ENCODE results near the gene RABAC1.
"Not testable (repeated sequence)": the region's sequence is repeated elsewhere in the genome, so short reads cannot be mapped to it uniquely, and the experiment has no call there.

Gene RABAC1

DNA sequence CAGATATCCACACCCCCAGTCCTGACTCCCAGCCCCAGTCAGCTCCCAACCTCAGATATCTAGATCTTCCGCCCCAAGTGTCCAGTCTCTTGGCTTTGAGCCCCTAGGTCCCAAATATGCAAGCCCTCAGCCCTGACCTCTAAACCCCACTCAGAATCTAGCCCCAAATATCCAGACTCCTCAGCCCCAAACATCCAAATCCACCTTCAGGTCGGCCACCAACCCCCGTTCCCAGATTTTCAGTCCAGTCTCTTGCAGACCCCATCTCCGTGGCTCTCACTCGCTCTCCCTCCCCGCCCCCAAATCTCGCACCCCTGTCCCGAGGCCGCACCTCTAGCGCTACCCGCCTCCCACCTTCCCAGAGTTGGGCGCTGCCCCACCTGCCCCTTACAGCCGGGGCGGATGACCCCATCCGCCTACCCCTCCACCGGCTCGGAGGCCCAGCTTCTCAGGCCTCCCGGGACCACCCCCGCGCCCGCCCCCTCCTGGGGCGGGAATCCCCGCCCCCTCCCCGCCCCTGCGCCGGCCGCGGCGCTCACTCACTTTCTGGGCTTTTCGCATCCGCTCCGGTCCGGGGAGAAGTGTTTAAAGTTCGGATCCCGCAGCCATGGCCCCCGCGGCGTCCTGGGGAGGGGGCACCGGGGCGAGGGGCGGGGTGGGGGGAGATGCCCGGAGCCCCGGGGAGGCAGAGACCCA lies 31.5 kb downstream of the RABAC1 start:
- DNase-seq, result peak; percentile 33

DNA sequence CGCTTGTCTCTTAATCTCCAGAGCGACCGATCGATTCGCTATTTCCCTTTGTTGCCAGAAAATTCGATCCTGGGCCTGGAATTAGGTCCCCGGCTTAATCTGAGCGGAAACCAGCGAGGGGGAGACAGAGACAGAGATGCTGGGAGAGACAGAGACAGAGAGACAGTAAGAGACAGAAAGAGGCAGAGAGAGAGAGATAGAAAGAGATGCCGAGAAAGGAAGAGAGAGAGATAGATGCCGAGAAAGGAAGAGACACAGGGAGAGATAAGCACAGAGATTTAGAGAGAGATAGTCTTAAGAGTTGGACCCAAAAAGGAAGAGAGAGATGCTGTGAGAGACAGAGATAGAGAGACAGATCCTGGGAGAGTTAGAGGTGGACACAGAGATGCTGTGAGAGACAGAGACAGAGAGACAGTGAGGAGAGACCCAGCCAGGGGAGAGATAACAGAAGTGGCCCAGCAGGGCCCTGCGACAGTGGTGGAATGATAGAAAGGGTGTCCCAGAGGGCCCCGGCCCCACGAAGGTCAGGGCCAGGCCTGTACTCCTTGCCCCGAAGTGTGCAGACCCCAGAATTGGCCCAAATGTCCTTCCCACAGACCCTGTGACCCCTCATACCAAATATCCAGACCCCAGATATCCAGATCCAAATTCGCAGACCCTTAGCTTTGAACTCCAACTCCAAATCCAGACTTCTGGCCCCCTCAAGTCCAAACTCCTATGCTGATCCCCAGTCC lies 32.2 kb downstream of the RABAC1 start:
- DNase-seq, result no peak

DNA sequence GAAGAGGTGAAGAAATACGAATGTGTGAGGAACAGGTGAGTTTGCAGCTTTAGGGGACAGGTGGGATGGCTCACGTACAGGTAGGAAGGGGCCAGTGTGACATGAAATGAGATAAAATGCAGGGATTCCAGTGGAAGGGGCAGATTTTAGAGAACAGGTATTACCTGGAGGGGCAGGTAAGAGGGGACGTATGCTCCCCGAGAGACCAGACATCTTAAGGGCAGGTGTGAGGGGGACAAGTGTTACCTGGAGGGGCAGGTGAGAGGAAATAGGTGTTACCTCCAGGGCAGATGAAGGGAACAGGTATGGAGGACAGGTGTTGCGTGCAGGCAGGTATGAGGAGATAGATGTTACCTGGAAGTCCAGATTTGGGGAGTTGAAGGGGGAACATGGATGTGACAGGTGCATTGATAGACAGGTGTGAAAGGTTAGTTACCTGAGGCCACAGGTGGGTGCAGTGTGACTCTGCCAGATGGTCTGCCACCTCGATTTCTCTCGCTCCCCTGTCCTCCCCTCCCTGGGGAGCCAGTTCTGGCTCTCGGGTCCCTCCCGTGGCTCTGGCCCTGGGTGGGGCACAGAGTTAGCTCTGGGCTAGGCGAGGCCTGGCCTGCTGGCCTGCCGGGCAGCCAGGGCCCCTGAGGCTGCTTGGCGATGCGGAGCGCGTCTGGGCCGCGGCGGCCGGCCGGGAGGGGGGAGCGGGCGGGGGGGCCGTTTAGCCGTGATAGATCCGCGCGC lies 32.9 kb downstream of the RABAC1 start:
- DNase-seq, result no peak

DNA sequence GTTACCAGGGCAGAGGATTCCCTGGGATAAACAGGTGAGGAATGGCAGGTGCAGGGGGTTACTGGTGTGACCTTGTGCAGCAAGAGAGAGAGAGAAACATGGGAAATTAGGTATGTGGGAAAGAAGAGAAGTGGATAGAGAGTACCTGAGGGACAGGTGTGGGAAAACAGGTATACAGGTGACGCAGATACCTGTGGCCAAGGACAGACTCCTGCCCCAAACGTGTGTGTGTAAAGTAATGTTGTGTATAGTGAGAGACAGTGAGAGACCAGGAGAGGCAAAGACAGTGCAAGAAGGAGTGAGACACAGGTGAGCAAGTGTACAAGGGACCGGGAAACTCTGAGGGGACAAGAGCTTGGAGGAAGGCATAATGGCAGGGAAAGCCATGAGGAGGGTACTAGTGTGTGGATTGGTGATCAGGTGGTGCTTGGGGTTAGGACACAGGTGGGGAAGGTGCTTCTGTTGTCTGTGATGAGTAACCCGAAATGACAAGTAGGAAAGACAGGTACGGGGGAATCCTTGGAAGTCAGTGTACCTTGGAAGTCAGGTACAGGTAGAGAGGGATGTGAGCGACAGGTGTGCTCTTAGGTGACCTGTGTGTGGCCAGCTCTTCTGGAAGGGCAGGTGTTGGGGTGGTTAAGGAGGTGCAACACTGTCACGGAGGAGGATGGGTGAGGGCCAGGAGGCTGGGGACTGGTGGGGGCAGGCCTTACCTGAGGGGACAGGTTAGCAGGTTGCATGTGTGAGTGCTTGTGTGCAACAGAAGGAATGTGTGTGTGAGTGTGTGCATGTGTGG lies 33.7 kb downstream of the RABAC1 start:
- DNase-seq, result no peak

DNA sequence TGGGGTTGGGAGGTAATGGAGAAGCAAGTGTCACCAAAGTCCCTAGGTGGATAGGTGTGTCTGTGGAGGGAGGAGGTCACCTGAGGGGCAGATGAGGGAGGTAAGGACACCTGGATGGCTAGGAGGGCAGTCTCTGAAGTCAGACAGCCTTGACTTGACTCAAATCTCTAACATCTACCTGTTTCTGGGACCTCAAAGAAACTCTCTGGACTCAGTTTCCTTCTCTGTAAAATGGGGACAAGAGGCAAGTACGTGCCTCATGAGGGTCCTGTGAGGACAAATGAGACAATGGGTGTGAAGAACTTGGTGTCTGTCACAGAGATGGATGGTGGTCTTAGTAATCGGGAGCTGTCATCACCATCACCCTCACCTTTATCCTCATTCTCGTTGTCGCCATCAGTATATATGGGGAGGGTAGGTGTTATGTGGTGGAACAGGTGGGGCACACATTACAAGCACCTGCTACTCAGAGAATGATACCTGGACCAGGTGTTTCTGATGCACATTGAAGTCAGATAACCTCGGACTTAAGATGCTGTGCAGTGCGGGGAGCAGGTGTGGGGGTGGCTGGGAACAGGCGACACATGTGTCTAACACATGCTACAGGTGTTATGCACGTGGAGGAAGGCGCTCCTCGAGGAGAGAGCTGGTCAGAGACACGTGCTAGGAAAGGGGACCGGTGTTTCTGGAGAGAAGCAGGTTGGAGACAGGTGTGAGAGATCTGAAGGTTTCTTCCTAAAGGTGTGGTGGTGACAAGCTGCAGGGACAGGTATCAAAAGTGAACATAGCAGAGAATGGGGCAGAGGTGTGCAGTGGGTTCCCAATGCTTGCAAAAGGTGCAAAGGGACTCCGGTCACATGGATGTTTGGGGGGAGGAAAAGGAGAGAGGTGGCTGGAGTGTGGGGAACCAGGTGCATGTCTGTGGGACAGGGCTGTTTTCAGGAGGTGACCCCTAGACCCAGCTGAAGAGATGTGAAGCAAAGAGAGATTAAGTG lies 34.7 kb downstream of the RABAC1 start:
- no peak for DNase-seq

DNA sequence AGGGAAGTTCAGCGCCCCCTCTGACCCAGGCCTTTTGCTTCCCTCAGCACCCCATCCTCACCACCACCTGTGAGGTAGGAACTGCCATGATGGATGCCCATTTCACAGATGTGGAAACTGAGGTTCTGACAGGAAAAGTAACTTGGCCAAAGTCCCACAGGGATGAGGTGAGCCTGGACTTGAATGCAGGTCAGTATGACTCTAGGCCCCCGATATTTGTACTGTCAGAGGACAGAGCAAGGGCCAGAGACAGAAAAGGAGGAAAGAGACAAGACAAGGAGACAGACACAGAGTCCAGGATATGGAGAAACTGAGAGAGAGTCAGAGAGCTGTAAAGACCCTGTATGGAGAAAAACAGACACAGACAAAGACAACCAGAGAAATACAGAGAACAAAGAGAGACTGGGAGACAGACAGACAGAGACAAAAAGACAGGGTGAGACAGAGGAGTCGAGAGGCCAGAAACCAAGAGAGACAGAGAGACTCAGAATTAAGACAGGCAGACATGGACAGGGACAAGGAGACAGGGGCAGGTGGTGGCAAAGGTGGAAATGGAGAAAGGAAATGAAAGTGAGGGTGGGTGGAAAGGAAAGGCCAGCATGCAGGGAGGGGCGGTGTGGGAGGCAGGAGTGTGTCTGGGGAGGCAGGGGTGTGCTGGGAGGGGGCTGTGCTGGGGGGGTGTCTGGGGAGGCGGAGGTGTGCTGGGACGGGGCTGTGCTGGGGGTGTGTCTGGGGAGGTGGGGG lies 35.9 kb downstream of the RABAC1 start:
- no peak for DNase-seq

DNA sequence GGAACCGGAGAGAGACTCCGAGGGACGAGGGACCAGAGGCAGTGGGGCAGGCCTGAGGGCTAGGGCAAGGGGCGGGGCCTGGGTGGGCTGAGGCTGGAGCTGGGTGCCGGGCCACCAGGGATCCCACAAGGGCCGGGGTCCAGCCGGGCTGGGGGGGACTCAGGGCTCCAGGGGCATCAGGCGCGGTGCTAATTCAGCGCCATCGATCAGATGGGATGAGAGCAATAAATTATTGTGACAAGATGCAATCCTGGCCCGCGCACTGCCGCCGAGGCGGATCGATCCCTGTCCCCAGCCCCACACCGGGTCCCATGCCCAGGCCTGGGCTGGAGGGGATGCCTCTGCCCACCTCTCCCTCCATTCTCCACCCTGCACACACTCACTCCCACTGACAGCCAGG lies 36.5 kb downstream of the RABAC1 start:
- no peak for DNase-seq

DNA sequence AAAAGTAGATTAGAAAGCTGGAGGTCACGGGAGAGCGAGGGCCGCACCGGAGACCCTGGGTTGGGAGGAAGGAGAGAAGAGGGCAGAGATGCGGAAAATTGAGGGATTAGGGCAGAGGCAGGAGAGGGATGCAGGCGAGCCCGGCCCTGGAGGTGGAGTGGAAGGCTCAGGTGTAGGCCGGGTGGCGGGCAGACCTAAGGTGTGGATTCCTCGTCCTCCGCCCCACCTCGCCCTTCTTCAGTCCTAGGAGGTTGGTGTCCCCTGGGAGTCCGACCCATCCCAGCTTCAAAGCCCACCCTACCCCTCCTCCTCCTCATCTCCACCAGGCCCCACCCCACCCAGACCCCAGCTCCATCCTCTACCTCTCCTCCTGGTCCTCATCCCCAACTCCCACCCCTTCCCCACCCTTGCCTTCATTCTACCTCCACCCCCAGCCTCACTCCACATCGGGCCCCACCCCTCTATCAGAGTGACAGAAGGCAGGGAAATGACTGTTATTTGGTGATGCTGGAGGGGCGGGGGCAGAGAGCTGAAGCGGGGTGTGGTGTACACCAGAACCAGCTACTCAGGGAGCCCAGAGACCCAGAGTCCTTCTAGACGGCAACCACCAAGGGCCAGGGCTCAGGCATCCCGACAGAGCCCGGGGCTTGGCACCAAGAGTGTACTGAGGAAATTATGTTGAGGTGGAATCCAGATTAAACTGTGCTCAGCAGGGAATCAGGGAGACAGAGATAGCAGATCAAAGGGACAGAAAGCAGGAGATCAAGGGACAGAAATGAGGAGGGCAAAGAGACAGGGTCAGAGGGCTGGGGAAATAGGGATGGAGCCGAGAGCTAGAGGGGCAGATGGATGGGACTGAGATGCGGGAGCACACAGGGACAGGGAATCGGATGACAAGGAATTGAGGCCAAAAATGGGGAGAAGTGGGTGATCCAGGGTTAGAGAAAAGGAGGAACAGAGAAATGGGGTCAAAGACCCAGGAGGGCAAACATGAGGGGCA lies 37.2 kb downstream of the RABAC1 start:
- no peak for DNase-seq

DNA sequence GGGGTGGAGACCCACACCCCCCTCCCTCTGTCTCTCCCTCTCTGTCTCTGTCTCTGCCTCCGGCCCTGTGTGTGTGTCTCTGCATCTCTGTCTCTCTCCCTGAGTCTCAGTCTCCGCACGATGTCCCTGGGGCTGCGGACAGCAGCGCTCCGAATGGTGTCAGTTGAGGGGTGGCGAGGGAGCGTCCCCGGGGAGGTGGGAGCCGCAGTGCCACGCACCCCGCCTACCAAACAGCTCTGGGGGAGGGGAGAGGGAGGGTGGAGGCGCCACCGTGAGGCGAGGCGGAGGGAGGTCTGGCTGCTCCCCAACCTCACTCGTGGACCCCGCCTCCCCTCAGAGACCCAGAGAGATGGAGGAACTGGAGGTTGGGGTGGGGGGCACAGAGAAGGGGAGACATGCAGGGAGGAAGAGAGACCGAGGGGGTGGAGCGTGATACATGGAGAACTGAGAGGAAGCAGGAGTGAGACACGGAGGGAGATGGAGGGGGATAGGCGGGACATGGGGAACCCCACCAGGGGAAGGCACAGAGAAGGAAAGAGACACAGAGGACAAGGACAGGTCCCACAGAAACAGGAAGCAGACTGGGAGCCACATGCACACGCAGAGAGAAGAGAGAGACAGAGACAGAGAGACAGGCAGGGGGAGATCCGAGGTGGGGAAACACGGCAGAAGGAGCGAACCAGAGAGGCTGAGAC lies 38.1 kb downstream of the RABAC1 start:
- no peak for DNase-seq

DNA sequence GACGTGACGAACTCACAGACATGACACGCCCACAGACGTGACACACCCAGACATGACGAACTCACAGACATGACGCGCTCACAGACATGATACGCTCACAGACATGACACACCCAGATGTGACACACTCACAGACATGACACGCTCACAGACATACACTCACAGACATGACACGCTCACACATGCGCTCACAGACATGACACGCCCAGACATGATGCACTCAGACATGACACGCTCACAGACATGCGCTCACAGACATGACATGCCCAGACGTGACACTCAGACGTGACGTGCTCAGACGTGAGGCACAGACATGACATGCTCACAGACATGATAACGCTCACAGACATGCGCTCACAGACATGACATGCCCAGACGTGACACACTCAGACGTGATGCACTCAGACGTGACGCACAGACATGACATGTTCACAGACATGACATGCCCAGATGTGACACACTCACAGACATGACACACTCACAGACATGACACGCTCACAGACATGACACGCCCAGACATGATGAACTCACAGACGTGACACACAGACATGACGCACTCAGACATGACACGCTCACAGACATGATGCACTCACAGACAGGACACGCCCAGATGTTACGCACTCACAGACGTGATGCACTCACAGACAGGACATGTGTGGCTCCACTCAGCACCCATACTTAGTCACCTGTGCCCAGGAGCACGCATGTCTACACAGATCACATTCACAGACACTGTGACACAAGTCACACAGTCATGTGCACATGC lies 39.0 kb downstream of the RABAC1 start:
- no peak for DNase-seq

DNA sequence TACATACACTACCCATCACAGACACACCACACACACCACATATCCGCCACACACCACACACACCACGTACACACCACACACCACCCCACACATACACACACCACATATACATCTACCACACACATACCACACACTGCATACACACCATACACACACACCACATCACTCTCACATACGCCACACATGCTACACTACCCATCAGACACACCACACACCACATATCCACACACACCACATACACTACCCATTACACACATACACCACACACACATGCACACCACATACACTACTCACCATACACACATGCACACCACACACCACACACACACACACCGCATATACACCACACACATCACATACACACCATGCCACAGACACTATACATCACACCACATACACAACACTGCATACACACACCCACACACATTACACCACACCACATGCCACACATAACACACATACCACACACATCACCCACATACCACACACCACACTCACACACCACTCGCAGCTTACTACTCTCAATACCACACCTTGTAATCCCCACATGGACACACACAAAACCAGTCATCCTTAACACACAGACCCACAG lies 40.4 kb downstream of the RABAC1 start:
- no peak for DNase-seq

DNA sequence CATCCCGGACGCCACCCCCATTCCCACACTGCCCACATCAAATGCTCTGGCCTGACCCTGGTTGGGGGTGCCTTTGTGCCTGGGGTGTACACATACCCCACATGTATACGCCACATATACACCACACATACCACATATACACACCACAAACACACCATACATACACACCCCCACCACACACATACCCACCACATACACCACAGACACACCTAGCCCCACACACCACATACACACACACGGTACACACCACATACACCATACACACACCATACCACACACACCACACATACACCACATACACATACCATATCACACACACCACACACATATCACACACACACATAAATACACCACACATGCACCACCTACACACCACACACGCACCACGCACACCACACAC lies 41.0 kb downstream of the RABAC1 start:
- DNase-seq, result no peak

DNA sequence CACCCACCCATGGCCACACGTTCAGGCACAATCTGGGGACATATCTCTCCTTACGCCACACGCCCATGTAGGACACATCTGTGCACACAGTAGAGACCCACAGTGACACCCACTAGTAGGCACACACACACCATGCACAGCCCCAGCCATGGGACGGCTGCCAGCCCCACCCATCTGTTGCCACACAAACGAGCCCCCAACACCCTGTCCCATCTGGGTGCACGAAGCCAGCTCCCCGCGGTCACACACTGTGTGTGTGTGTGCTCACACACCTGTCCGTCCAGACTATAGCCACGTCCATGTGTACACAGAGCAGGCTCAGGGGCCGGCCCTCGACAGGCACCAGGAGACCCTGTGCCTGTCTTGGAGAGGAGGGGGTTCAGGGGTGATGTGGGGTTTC lies 41.4 kb downstream of the RABAC1 start:
- no peak for DNase-seq

DNA sequence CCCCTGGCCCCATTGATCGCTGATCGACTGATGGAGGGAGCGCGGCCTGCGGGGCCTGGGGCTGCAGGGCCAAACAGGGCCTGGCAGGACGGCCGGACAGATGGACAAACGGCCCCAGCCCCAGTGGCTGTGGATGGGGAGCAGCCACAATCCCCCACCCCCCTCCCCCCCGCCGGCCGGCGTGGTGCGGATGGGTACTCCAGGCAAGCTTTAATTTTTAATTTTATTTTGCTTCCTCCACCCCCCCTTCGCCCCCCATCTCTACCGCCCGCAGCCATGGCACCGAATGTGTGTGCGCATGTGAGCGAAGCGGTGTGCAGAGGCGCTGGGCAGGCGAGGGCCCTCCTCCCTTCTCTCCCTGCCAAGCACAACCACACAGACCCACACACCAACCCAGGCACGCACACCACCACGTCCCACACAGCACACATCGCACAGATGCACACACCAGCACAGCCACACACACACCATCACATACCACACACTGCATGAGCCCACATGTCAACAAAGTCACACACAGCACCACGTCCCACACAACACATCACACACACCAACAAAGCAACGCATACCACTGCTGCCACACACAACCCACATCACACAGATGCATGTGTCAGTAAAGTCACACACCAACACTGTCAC lies 43.2 kb downstream of the RABAC1 start:
- DNase-seq, result no peak

DNA sequence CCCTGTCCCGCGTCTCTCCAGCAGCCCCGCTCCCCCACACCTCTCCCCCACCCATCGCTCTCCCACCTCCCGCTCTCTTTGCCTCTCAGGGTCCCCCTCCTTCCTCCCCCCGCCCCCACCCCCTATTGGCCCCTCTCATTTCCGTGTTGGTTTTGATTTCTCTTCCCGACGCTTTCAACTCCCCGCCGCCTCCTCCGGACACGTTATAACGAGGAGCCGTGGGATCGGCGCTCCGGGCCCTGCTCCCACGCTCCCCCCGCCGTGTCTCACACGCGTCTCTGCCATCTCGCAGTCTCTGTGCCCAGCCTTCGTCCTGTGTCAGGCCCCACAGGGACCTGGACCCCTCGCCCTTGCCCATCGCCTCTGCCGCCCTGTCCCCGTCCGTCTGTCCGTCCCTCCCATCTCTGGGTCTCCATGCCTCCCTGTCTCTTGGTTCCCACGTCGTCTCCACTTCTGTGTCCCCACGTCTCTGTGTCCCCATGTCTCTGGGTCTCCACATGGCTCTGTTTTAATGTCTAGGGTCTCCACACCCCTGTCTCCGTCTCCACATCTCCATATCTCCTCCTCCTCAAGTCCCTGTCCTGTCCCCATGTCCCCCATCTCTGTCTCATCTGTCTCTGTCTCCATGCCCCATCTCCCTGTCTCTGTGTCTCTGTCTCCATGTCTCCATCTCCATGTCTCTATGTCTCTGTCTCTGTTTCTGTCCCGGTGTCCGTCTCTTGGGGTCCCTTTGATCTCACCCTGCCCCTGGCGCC lies 43.9 kb downstream of the RABAC1 start:
- no peak for DNase-seq

DNA sequence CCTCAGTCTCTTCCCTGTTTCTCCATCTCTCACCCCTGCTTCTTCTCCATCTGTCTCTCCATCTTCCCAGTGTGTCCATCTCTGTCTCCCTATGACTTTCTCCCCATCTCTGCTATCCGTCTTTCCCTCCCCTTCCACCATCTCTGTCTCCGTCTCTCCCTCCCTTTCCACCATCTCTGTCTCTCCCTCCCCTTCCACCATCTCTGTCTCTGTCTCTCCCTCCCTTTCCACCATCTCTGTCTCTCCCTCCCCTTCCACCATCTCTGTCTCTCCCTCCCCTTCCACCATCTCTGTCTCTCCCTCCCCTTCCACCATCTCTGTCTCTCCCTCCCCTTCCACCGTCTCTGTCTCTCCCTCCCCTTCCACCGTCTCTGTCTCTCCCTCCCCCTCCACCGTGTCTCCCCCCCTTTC lies 44.7 kb downstream of the RABAC1 start:
- not testable (repeated sequence) for DNase-seq
